RWPE1 (cell line): Measurements from ENCODE around the gene MYO1D.

Source experiments
- CTCF ChIA-PET: fragments of 350-600 bp; sonication (Branson Sonifier 250); formaldehyde crosslinking; extraction: SDS; loops from one replicate; lab custom pipeline; 2021; lab: Yijun Ruan, JAX
- POLR2A ChIA-PET: fragments of 400-600 bp; formaldehyde crosslinking; extraction: SDS; loops from one replicate; lab custom pipeline; 2020; ENCODE audit warnings: antibody characterized with exemption; ENCODE audit not compliant: low non-redundant PET; lab: Yijun Ruan, JAX
- DNase-seq: peaks from one replicate; pipeline ENCODE4 v3.0.0; 2012; ENCODE audit warnings: low spot score
- H3K27ac ChIP-seq: fragments of 450-650 bp; 2 replicates; pipeline ENCODE4 v1.5.1; 2017
- CTCF ChIP-seq: fragments of 450-650 bp; conservative IDR thresholded peaks from 2 replicates; pipeline ENCODE4 v1.5.1; 2017; ENCODE audit warnings: low read depth, mild to moderate bottlenecking

The MYO1D gene

DNA sequence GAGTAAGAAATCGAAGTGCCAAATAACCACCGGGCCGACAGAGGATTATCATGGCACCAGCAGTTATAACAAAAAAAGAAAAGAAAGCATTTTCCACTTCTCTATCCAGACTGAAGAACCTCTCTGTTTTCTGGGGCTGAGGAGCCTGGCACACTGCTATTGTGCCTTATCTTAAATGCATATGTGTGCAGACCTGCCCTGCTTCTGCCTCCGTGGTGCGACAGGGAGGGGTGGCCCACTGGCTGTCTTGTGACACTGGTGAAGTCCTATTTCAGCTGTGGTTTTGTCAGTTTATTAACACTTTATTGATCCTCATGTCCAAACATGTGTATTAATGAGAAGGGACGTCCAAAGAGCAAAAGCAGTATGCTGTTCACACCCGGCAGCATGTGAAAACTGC is 334.7 kb downstream of the MYO1D start:
- ChIA-PET POLR2A (no interaction called here), CTCF (no interaction called here)

GRCh38 chr17:32541640-32542039 is 335.3 kb downstream of the MYO1D start:
- TF ChIP-seq CTCF, result no peak
- H3K27ac ChIP-seq, result no peak overlapping the region
- ChIA-PET CTCF (no interaction called here), POLR2A (no interaction called here)
- DNase-seq, result no peak

More for the DNA sequence above, 334.7 kb downstream of the MYO1D start:
- no peak for DNase-seq
- no peak overlapping the region for H3K27ac ChIP-seq
- TF ChIP-seq CTCF, result no peak

- DNase-seq, result no peak
- ChIA-PET POLR2A (no interaction called here), CTCF (no interaction called here)
- no peak overlapping the region for H3K27ac ChIP-seq
- no peak for TF ChIP-seq CTCF
Measured at GRCh38 chr17:32536736-32537643, 339.9 kb downstream of the MYO1D start.

- POLR2A ChIA-PET, result no interaction called here
- H3K27ac ChIP-seq, result no peak overlapping the region
- CTCF ChIA-PET, result interaction anchor here (0.7 to 0.8 kb wide), 2 partner anchors 95 to 704 kb away, joined by 3 read pairs; no protein-coding TSS in a partner anchor
- no peak for DNase-seq
- no peak for TF ChIP-seq CTCF
Measured at GRCh38 chr17:32533296-32533695, 343.6 kb downstream of the MYO1D start.

- no peak for TF ChIP-seq CTCF
- ChIA-PET POLR2A (no interaction called here), CTCF (no interaction called here)
- H3K27ac ChIP-seq, result no peak overlapping the region
- no peak for DNase-seq
Measured at GRCh38 chr17:32529604-32530003, 347.3 kb downstream of the MYO1D start.

DNA sequence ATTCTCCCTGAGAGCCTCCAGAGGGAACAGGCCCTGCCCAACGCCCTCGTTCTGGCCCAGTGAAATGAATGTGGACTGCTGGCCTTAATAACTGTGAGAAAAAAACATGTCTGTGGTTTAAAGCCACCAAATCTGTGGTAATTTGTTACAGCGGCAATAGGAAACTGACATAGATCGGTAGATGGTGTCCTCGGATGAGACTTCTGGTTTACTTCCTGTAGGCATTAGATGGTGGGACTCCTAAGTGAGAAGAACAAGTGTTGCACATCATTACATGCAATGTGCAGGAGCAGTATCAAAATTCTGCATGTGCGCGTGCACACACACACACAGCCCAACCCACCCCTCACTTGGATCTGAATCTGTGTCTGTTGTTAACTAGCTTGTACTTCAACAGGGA is 348.1 kb downstream of the MYO1D start:
- POLR2A ChIA-PET, result no interaction called here
- H3K27ac ChIP-seq, result no peak overlapping the region
- CTCF ChIA-PET, result no interaction called here
- DNase-seq, result no peak
- no peak for TF ChIP-seq CTCF
